Adrenal gland (tissue), 5 donors: ENCODE measurements around the gene HPDL.

Experiments
- POLR2A ChIP-seq, 2 donors: fragments of 450-650 bp; IDR thresholded peaks; one replicate each; pipeline ENCODE4 v1.6.1; 2017; ENCODE audit warnings: antibody characterized with exemption in 2 of 2, mild to moderate bottlenecking in 2 of 2, moderate library complexity in 1 of 2
- TF ChIP-seq, protein P1 (sequence below), 6 experiments: fragments of 450-650 bp in 4 of 6; fragments of 200-600 bp in 2 of 6; sonication (generic) in 1 of 6; IDR thresholded peaks; 1 replicate in 5 of 6; 2 replicates in 1 of 6; pipeline versions ENCODE4 v1.5.1 to v1.8.0; 2016 to 2021; ENCODE audit warnings: antibody characterized with exemption in 6 of 6, mild to moderate bottlenecking in 2 of 6, moderate library complexity in 1 of 6
- donor health status: DM: no; HTN: no; CAD: no.

DNA sequence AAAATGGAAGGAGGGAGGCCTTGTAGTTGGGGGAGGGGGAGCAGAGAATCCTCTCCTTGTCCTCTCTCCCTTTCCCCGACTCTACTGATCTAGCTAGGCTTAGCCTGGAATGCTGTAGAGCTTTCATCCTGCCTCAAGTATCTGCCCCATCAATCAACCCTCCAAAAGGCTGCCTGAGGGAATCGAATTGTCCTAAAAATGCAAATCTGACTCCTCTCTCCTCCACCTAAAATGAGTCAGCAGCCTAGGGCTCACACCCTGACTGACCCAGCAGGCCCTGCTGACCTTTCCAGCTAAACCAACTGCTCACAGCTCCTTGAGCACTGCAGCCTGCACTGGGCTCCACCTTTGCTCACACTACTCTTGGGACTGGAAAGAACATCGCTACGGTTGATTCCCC, 2.8 kb downstream of the HPDL start:
- TF ChIP-seq, protein P1, sequence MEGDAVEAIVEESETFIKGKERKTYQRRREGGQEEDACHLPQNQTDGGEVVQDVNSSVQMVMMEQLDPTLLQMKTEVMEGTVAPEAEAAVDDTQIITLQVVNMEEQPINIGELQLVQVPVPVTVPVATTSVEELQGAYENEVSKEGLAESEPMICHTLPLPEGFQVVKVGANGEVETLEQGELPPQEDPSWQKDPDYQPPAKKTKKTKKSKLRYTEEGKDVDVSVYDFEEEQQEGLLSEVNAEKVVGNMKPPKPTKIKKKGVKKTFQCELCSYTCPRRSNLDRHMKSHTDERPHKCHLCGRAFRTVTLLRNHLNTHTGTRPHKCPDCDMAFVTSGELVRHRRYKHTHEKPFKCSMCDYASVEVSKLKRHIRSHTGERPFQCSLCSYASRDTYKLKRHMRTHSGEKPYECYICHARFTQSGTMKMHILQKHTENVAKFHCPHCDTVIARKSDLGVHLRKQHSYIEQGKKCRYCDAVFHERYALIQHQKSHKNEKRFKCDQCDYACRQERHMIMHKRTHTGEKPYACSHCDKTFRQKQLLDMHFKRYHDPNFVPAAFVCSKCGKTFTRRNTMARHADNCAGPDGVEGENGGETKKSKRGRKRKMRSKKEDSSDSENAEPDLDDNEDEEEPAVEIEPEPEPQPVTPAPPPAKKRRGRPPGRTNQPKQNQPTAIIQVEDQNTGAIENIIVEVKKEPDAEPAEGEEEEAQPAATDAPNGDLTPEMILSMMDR (IDR thresholded peaks at IDR 0.05): no peak
- TF ChIP-seq POLR2A (IDR thresholded peaks at IDR 0.05): no peak
